Limb (tissue), 2 donors: Measurements from ENCODE around the gene CRKL.
"Not testable (repeated sequence)": the region's sequence is repeated elsewhere in the genome, so short reads cannot be mapped to it uniquely, and the experiment has no call there.

Experiments used
- DNase-seq, 2 donors: peaks; one replicate each; pipeline ENCODE4 v3.0.0-alpha.2; 2016; ENCODE audit errors: extremely low spot score in 2 of 2

Gene CRKL

DNA sequence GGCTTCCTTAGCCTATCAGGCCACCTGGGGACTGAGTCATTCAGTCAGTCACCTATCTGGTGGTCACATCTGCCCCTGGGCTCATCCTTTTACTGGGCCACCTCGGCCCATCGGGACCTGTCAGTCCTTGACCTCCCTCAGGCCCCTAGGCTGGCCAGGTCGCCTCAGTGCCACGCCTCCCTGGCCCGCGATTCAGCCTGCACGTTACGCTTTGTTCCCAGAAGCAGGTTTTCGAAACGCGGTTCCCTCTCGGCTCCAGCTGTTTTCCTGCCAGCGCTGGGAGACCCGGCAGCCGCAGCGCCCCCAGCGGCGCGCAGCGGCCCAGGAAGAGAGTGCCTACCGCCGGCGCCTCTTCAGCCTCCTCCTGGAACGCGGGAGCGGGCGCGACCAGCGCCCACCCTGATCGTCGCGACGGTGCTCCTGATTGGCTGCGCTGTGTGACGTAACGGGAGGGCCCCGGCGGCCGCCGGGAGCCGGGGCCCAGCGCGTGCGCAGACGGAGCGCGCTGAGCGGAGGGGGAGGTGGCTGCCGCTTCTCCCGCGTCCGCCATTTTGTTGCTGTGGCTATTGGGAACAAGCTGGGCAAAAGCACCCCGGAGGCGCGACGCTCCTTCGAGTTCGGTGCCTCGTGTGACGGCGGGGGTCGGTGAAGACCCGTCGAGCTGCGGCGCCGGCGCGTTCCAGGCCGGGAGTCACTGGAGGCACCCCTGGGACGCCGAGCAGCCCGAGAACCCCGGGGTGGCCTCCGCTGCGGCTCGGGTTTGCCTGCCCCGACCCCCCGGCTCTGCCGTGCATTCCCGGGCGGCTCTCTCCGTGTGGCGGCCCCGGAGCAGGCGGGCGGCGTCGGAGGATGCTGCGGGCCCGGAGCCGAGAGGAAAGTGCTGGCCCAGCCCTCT is at the start of gene CRKL:
TSS of gene CRKL (plus strand) at position 492 of the 895 bp plus-strand sequence. CDS start 528 bp downstream, outside the sequence.
- DNase-seq: peak; percentile 97 to 98

GRCh38 chr22:20868025-20868962 is 48.9 kb upstream of the CRKL start:
- no peak for DNase-seq

- no peak for DNase-seq
These were observed 48.0 kb upstream of the CRKL start for GRCh38 chr22:20869234-20869633.

DNA sequence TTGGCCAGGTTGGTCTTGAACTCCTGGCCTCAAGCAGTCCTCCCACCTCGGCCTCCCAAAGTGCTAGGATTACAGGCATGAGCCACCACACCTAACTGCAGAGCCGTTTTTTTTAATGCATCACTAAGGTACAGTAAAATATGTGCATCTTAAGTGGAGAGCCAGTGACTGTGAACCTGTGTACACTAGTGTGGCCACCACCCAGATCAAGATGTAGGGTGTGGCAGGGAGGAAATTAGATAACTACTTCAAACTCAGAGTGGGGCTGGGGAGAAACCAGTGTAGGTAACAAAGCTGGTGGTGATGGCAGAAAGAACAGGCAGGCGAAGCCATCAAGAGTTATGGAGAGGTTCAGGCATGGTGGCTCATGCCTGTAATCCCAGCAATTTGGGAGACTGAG is 44.0 kb upstream of the CRKL start:
- DNase-seq: no peak

- no peak for DNase-seq
These were observed 41.9 kb upstream of the CRKL start for GRCh38 chr22:20875296-20875695.

- no peak for DNase-seq
These were observed 39.5 kb upstream of the CRKL start for GRCh38 chr22:20877715-20878114.

DNA sequence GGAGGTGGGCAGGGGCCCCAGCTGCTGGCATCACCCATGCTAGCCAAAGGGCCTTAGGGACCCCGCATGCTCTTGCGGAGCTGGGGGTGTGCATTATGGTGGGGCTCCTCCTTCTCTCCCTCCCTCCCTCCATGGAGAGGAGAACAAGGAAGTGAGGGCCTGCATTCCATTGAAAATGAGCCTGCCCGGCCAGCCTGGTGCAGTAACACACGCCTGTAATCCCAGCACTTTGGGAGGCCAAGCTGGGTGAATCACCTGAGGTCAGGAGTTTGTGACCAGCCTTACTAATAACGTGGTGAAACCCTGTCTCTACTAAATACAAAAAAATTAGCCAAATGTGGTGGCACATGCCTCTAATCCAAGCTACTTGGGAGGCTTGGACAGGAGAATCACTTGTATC is 36.0 kb upstream of the CRKL start:
- no peak for DNase-seq

DNA sequence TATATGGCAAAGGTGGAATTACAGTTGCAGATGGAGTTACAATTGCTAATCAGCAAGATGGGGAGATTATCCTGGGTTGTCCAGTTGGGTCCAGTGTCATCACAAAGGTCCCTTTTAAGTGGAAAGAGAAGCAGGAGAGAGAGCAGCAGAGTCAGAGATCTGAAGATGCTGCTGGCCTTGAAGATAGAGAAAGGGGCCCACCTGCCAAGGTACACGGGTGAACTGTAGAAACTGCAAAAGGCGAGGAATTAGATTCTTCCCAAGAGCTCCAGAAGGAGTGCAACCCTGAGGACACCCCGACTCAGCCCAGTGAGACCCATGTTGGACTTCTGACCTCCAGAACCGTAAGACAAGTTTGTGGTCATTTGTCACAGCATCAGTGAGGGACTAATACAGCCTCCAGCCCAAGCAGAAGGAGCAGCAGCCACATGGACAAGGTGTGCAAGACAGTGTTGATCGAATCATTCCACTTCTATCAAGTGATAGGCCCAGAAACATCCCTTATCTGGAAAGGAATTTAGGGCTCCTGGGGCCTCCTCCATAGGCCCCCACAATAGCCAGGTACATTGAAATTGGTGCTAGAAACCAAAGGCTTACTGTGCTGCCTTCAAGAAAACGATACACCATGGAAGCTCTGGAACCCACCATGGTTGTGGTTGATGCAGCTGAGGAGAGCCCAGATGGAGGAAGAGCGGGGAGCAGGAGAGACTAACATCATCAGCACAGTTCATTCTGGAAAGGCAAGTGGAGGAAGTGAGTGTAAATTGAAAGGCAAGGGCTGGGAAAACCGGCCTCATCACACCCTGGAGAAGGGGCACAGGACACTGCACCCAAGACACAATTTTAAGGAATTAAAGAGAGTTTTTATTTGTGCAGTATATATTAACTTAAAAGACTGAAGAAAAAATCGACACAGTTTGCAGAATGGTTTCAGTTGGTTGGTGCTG is 35.1 kb upstream of the CRKL start:
- DNase-seq: no peak

GRCh38 chr22:20882855-20883254 is 34.4 kb upstream of the CRKL start:
- no peak for DNase-seq

- DNase-seq: no peak
These were observed 32.8 kb upstream of the CRKL start for GRCh38 chr22:20884454-20884853.

GRCh38 chr22:20885017-20885556 is 32.1 kb upstream of the CRKL start:
- no peak for DNase-seq

GRCh38 chr22:20885557-20886323 is 31.5 kb upstream of the CRKL start:
- DNase-seq: peak; percentile 14 to 67

DNA sequence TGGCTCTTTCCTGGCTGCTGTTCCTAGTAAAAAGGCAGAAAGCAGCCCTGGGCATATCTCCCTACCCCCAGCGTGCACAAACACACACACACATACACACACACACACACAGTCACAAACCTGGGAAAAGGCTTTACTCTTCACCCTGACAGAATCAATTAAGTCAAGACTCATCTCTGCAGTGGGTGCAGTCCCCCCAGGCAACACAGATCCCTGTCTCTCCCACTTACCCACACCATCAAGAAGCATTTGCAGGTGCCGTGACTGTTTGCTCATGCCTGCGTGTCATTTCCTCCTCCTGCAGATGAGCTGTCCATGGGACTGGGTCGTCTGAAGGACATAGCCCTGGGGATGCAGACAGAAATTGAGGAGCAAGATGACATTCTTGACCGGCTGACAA is 29.8 kb upstream of the CRKL start:
- DNase-seq: no peak

DNA sequence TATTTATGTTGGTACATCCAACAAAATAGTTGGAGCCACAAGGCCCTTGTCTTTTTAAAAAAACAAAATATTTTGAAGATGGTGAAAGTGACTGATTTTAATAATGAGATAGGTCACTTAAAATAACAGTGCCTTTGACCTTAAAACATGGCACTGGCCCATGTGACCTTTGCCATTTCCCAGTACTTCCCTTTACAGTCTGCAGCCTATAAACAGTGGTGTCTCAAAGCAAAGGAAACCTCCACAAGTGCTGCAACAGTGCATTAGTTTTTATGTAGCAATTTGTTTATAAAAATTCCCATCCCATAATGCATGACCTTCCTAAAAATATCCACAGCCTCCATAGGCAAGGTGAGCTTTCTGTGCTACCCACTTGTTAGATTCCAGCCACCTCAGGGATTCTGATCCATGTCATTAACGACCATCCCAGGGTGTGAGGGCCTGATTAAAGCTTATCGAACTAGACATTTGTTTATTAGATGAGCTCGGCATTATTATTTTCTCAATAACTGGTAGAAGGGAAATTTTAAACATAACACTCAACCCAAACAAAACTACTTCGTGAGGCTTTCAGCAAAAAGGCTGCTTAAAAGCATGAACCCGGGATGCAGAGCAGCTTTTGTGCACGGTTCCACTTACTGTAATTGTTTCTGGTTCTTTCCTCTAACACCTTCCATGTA is 28.0 kb upstream of the CRKL start:
- DNase-seq: no peak

DNA sequence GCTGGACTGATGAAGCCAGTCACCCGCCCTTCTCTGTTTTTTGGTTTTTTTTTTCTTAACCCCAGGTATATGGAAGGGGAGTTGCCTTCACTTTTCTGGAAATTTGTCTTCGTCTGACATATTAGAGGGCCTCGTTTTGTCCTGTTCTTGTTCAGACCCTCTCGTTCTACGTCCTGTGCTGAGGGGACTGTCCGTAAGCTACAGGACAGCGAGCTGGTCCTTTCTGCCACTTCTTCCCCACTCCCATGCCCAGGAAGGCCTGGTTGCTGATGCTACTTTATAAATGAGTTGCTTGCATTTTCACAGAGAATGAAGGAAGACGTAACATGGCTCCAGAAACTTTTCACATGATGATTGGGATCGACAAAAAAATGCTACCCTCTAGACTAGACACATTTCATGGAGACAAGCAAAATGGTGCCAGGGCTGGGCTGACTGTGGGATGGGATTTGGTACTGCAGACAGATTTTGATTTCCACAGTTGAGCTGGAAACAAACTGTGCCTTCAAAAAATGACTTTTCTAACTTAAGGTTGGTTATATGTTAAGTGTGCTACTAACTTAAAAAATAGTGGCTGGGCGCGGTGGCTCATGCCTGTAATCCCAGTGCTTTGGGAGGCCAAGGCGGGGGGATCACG is 27.2 kb upstream of the CRKL start:
- DNase-seq: no peak

DNA sequence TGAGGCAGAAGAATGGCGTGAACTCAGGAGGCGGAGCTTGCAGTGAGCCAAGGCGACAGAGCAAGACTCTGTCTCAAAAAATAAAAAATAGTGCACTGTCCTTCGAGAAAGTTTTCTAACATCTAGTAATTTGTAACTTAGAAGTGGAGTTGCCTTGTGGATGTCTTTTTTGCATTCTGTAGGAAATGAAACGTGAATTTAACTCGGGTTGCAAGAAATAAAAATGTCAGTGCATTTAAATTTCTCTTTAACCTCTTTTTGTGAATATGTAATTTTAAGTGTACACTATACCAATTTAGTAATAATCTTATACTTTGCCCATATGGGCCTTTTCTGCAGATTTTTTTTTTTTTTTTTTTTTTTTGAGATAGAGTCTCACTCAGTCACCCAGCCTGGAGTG is 26.2 kb upstream of the CRKL start:
- DNase-seq: no peak

DNA sequence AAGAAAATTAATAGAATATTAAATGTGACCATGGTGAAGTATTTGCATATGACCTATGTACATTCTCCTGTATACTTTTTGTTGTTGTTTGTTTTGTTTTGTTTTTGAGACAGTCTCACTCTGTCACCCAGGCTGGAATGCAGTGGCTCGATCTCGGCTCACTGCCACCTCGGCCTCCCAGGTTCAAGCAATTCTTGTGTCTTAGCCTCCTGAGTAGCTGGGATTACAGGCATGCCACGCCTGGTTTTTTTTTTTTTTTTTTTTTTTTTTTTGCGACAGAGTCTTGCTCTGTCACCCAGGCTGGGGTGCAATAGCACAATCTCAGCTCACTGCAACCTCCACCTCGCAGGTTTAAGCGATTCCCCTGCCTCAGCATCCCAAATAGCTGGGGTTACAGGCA is 19.5 kb upstream of the CRKL start:
- not testable (repeated sequence) for DNase-seq

GRCh38 chr22:20899827-20900423 is 17.3 kb upstream of the CRKL start:
- no peak for DNase-seq
